SH-SY5Y (cell line): ENCODE measurements around the gene SLC35A1.

Experiments
- GATA2 ChIP-seq: IDR thresholded peaks from 2 replicates; pipeline ENCODE4 v1.6.1; 2011; ENCODE audit warnings: mild to moderate bottlenecking, low read depth, low read length
- GATA3 ChIP-seq: IDR thresholded peaks from 2 replicates; pipeline ENCODE4 v1.6.1; 2011; ENCODE audit warnings: low read depth, mild to moderate bottlenecking, low read length, moderate library complexity

- TF ChIP-seq GATA2 (no peak), GATA3 (no peak)
These were observed 71.1 kb downstream of the SLC35A1 start for GRCh38 chr6:87543696-87544473.
